Dendritic cell treated with granulocyte-macrophage colony-stimulating factor and Interleukin-4, amounts not matched to agents 40 ng/mL and 50 ng/mL, for 4 days (primary cell): ENCODE measurements around the gene XPC.

Experiments used
- H3K27ac Mint-ChIP-seq: one replicate; pipeline ENCODE4 v1.8.0; 2022; ENCODE audit warnings: mild to moderate bottlenecking, mixed read lengths
- H3K27me3 Mint-ChIP-seq: one replicate; pipeline ENCODE4 v1.8.0; 2022; ENCODE audit warnings: mild to moderate bottlenecking, mixed read lengths
- H3K36me3 Mint-ChIP-seq: one replicate; pipeline ENCODE4 v1.8.0; 2022; ENCODE audit warnings: low read depth, mixed read lengths
- H3K4me1 Mint-ChIP-seq: one replicate; pipeline ENCODE4 v1.8.0; 2022; ENCODE audit warnings: low read depth, mixed read lengths
- H3K4me3 Mint-ChIP-seq: one replicate; pipeline ENCODE4 v1.8.0; 2022; ENCODE audit warnings: mild to moderate bottlenecking, moderate library complexity, mixed read lengths
- H3K9me3 Mint-ChIP-seq: one replicate; pipeline ENCODE4 v1.8.0; 2022; ENCODE audit warnings: mixed read lengths
- intact Hi-C: fragments of 100-400 bp; cut with micrococcal nuclease; formaldehyde crosslinking; loops from one replicate; pipeline ENCODE4 v1.15.0; 2022

The XPC gene

DNA sequence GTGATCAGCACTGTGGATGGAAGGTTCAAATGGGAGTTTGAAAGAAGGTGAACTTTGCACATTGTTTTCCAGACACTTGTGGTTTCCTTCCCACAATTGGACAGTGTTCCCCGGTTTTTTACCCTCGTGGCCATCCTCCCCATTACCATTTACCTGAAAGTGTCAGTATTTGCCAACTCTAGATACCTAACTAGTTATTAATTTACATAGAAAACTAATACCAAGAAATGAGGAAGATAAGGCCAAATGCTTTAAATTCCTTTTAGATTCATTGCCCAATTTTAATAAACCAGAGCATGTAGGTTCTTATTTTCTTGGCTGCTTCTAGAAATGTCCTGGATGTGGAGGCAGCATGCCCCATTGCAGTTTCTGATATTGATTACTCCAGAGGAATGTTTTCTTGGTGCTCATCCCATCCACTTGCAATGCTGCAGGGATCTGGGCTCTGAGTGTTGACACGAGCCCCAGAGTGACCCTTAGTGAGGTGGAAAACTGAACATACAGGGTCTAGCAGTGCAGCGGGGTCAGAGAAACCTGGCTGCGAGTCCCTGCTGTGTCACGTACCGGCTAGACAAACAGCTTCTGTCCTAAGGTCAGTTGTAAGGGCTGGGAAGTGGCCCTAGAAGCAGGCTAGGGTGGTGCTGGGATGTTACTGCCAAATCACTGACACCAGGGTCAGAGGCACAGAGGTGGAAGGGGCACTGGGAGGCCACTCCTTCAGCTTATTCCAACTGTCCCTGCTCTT is 23.7 kb upstream of the XPC start:
- peaks cover 35% of the 10 kb centered on the region for H3K36me3 Mint-ChIP-seq
- H3K4me1 Mint-ChIP-seq = peaks cover 16% of the 10 kb centered on the region
- H3K4me3 Mint-ChIP-seq = no peak overlapping the region
- no peaks in the 10 kb centered on the region for H3K9me3 Mint-ChIP-seq
- no peak overlapping the region for H3K27ac Mint-ChIP-seq
- intact Hi-C loops = no loop called here
- H3K27me3 Mint-ChIP-seq = no peaks in the 10 kb centered on the region

DNA sequence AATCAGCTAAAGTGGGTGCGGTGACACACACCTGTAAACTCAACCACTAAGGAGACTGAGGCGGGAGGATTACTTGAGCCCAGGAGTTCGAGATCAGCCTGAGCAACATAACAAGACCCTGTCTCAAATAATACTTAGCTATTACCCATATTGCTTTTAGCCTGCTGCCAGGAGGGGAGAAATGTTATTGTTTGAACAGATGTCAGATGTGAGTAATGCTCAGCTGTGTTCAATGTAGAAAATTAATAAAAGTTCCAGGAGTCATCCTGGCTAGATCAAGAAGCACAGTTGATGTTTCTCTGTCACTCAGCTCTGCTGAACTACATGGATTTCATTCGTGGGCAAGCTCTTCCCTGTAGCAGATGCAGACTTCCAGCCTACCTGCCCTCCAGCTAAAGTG is 22.4 kb upstream of the XPC start:
- peaks cover 44% of the 10 kb centered on the region for H3K36me3 Mint-ChIP-seq
- H3K9me3 Mint-ChIP-seq = no peaks in the 10 kb centered on the region
- intact Hi-C loops = no loop called here
- no peak overlapping the region for H3K27ac Mint-ChIP-seq
- no peak overlapping the region for H3K4me3 Mint-ChIP-seq
- no peaks in the 10 kb centered on the region for H3K27me3 Mint-ChIP-seq
- peaks cover 16% of the 10 kb centered on the region for H3K4me1 Mint-ChIP-seq

DNA sequence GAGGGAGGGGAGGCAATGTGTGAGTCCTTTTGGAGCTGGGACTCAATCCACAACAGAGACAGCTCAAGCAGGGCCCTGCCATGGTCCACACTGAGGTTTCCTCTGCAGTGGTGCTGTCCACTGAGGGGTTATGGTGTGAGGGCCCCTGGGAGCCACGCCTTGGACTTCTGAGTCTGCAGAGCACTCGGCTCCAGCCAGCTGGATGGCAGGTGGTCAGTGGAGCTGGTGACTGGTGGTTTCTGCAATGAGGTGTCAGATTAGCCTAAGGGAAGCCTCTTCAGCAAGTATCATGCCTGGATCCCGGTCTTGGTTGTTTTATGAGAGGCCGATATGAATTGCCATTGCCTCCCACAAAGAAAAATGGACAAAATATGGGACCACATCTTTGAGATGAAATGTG is 21.9 kb upstream of the XPC start:
- intact Hi-C loops = no loop called here
- Mint-ChIP-seq H3K4me1 (peaks cover 16% of the 10 kb centered on the region), H3K27ac (no peak overlapping the region), H3K36me3 (peaks cover 44% of the 10 kb centered on the region), H3K4me3 (no peak overlapping the region), H3K9me3 (no peaks in the 10 kb centered on the region), H3K27me3 (no peaks in the 10 kb centered on the region)

DNA sequence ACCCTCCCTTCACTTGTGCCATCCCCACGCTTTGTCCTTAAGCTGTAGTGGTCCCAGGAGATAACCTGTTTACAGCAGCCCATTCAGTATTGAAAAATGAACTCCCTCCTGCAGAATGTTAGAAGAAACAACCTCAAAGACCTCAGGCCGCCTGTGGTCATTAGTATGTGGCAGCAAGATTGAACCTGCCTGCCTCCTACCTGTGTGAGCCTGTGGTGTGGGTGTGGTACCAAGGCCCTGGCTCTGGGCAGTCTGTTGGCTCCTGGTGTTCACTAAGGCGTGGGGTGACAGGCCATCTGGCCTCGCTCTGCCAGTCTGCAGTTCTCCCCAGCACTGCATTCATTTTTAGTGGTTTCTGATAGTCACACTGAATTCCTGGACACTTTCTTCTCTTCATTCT is 21.2 kb upstream of the XPC start:
- Mint-ChIP-seq H3K27me3 (no peaks in the 10 kb centered on the region), H3K27ac (no peak overlapping the region)

DNA sequence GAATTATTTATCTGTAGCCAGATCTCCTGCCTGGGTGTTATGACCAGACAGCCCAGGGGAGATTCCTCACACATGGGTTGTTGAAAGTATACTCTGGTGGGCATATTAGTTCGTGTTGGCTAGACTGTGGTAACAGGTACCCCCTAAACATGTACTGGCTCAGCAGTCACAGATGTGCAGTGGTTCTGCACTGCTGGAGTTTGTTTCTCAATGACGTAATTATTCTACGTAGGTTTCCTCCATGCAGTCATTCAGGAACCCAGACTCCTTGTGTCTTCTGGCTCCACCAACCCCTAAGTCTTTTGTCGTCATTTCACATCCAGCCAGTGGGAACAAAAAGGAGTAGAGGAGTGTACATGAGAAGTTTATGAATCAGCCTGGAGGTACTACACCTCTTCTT is 16.5 kb upstream of the XPC start:
- Mint-ChIP-seq H3K9me3 (no peaks in the 10 kb centered on the region), H3K4me1 (peaks cover 15% of the 10 kb centered on the region), H3K27ac (no peak overlapping the region), H3K27me3 (no peaks in the 10 kb centered on the region), H3K4me3 (no peak overlapping the region), H3K36me3 (peaks cover 67% of the 10 kb centered on the region)
- intact Hi-C loops = no loop called here

More for the DNA sequence above, 21.2 kb upstream of the XPC start:
- H3K4me1 Mint-ChIP-seq = peaks cover 12% of the 10 kb centered on the region
- no peaks in the 10 kb centered on the region for H3K9me3 Mint-ChIP-seq
- peaks cover 50% of the 10 kb centered on the region for H3K36me3 Mint-ChIP-seq
- intact Hi-C loops = no loop called here
- no peak overlapping the region for H3K4me3 Mint-ChIP-seq

DNA sequence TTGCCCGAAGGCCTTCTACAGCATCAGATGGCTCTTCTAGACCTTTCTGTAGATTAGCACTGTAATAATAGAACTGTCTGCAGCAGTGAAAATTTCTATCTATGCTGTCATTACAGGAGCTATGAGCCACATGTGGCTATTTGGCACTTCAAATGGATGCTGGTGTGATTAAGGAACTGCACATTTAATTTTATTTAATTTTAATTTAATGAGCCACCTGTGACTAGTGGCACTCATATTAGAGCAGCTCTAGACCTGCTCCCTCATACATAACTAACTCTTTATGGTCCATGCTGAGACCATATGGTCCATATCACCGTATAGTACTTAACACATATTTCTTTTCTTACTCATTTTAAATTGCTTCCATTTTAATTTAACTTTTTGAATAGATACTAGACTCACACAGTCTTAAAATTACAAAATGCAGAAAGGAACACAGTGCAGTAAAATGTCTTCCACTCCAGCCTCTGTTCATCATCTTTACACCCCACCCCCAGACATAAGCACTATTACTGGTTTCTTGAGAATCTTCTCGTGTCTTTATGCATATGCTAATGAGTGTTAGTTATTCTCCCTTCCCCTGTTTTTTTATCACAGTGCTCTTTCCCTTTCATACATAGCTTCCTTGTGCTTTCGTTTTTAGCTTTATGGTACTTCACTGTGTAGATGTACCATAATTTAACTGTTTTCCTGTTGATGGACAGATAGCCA is 9.8 kb upstream of the XPC start:
- H3K4me3 Mint-ChIP-seq = no peak overlapping the region
- no peak overlapping the region for H3K27ac Mint-ChIP-seq
- no peaks in the 10 kb centered on the region for H3K27me3 Mint-ChIP-seq
- intact Hi-C loops = no loop called here
- peaks cover 64% of the 10 kb centered on the region for H3K36me3 Mint-ChIP-seq
- no peaks in the 10 kb centered on the region for H3K9me3 Mint-ChIP-seq
- peaks cover 15% of the 10 kb centered on the region for H3K4me1 Mint-ChIP-seq

DNA sequence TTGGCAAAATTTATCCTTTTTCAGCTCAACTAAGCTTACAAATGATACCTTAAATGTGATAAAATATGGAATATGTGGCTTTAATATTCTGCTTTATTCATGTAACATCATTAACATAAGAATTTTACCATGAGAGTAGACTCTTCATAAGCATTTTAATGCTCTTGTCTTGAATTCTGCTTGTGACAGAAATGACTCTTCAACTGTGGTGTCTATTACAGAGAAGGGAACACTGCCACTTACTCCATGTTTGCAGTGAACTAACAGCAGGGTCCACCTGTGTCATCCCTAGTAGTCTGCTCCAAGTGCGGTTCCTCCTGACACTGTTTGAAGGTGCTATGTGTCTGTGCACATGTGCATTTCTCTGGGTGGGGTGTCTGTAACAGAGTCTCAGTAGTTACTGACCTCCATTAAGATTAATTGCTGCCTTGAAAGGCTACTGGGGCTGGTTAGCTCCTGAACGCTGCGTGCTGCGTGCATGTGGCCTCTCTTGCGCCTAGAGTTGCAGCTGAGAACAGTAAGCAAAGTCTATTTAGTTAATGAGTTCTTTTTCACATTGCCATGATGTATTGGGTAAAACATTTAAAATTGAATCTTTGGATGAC is 8.6 kb upstream of the XPC start:
- Mint-ChIP-seq H3K4me3 (no peak overlapping the region), H3K9me3 (no peaks in the 10 kb centered on the region), H3K4me1 (peaks cover 8% of the 10 kb centered on the region), H3K27ac (no peak overlapping the region), H3K36me3 (peaks cover 74% of the 10 kb centered on the region), H3K27me3 (no peaks in the 10 kb centered on the region)
- intact Hi-C loops = no loop called here

DNA sequence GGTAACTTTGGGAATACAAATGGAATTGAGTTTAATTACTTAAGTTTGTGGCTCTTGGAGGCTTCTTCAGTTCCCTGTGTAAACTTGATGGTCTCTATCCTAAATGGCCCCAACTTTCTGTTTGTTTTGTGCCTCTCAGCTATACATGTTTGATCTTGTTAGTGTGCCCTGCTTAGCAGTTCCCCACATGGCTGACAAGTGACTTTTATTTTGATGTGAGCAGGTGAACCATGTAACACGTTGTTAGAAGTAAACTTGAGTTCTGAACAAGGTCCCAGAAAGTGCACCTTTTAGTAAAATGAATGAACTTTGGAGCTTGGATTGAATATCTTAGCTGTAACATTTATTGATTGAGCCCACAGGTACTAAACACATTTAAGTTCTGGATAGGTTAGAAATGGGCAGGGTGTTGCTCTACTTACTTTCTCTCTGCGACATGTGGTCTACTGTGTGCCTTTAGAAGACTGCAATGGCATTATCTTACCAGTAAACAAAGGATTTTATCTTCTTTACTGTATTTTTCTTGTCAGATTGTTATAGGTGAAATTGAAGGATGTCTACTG is 4.7 kb upstream of the XPC start:
- Mint-ChIP-seq H3K36me3 (peaks cover 57% of the 10 kb centered on the region), H3K4me1 (peaks cover 11% of the 10 kb centered on the region), H3K27me3 (no peaks in the 10 kb centered on the region), H3K27ac (no peak overlapping the region), H3K9me3 (no peaks in the 10 kb centered on the region), H3K4me3 (no peak overlapping the region)
- intact Hi-C loops = no loop called here

DNA sequence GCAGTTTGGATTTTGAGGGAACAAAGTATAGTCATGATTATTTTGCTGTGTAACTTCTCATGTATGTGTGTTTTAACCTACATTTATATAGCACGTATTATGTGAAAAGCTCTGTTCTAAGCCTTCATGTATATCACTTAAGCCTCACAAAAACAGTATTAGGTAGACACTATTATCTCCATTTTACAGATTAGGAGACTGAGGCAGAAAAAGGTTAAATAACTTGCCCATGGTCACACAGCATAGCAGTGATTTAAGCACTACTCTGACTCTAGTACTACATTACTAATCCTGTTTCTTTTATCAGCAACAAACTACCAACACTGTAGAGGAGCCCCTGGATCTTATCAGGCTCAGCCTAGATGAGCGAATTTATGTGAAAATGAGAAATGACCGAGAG is 2.9 kb upstream of the XPC start:
- Mint-ChIP-seq H3K9me3 (no peaks in the 10 kb centered on the region), H3K4me3 (no peak overlapping the region), H3K27me3 (no peaks in the 10 kb centered on the region), H3K4me1 (peaks cover 28% of the 10 kb centered on the region), H3K36me3 (peaks cover 48% of the 10 kb centered on the region), H3K27ac (no peak overlapping the region)
- intact Hi-C loops = no loop called here

DNA sequence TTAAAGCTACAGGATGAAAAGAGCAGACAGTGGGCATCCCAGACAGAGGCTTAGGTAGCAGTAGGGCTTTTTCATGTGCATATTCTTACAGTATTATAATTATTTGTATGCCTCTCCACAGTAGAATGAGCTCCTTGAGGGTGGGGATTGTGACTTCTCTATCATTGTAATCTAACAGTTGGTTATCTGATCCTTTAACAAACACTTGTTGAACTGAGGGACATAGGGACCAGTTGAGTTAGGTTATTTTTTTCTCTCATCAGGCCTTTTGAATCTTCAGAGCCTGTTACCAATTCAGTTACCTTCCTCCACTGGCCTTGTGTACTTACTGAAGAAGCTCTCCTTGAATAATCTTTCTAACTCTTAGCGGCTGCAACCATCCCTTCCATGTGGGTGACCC is 1.4 kb upstream of the XPC start:
- Mint-ChIP-seq H3K27me3 (no peaks in the 10 kb centered on the region), H3K36me3 (peaks cover 33% of the 10 kb centered on the region), H3K9me3 (no peaks in the 10 kb centered on the region), H3K4me1 (peaks cover 42% of the 10 kb centered on the region), H3K27ac (no peak overlapping the region), H3K4me3 (peak overlapping the region; percentile 91)
- intact Hi-C loops = loop anchor here (5.0 to 10.0 kb wide), 2 partner anchors 285 to 473 kb away; partner anchors contain the start of gene CCDC174

DNA sequence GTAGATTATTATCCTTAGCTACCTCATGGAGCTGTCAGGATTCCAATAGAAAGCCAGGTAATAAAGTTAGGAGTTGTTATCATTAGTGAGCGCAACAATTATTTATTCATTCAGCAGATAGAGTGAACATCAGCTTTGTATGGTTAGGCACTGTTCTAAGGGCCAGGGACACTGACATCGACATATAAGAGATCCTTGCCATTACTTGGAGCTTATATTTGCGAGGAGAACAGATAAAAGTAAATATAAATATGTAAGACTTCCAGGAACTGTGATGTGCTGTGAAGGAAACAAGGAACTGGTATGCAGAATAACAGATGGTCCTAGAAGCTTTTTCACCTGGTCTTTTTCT is 689 bp upstream of the XPC start:
- intact Hi-C loops = loop anchor here (5.0 to 10.0 kb wide), 2 partner anchors 284 to 473 kb away; partner anchors contain the start of gene CCDC174
- peak overlapping the region; percentile 91 for H3K4me3 Mint-ChIP-seq
- peaks cover 31% of the 10 kb centered on the region for H3K36me3 Mint-ChIP-seq
- H3K4me1 Mint-ChIP-seq = peaks cover 43% of the 10 kb centered on the region
- H3K9me3 Mint-ChIP-seq = no peaks in the 10 kb centered on the region
- H3K27me3 Mint-ChIP-seq = no peaks in the 10 kb centered on the region
- peak overlapping the region; percentile 98 for H3K27ac Mint-ChIP-seq

DNA sequence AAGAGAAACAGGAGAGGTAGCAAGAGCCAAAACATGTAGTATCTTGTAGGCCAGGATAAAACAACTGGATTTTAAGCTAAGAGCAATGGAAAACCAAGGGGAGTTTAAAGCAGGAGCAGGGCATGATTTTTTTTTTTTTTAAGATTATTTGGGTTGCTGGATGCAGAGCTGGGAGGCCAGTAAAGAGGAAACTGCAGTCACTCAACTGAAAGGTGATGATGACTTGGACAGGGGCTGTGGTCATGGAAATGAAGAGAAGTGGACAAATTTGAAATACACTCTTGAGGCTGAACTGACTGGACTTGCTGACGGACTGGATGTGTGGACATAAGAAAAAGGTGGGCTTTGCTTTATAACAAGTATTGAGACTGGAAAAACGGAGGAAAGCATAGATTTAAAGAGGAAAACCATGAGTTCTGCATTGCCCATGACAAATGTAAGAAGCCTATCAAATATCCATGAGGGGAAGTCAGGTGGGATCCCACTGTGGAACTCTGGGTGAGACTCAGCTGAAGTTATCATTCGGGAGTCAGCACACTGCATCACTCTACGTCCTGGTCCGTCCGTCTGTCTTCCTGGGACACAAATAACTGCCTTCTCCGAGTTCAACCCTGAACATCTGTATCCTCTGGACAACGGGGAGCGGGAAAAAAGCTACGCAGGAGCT is 688 bp downstream of the XPC start:
- H3K4me3 Mint-ChIP-seq = peak overlapping the region; percentile 91
- H3K36me3 Mint-ChIP-seq = peaks cover 32% of the 10 kb centered on the region
- H3K9me3 Mint-ChIP-seq = no peaks in the 10 kb centered on the region
- intact Hi-C loops = loop anchor here (1.0 to 10.0 kb wide), 4 partner anchors 33 to 475 kb away; partner anchors contain the start of genes CCDC174 and CHCHD4
- peak overlapping the region; percentile 98 for H3K27ac Mint-ChIP-seq
- H3K4me1 Mint-ChIP-seq = peaks cover 43% of the 10 kb centered on the region
- H3K27me3 Mint-ChIP-seq = no peaks in the 10 kb centered on the region

DNA sequence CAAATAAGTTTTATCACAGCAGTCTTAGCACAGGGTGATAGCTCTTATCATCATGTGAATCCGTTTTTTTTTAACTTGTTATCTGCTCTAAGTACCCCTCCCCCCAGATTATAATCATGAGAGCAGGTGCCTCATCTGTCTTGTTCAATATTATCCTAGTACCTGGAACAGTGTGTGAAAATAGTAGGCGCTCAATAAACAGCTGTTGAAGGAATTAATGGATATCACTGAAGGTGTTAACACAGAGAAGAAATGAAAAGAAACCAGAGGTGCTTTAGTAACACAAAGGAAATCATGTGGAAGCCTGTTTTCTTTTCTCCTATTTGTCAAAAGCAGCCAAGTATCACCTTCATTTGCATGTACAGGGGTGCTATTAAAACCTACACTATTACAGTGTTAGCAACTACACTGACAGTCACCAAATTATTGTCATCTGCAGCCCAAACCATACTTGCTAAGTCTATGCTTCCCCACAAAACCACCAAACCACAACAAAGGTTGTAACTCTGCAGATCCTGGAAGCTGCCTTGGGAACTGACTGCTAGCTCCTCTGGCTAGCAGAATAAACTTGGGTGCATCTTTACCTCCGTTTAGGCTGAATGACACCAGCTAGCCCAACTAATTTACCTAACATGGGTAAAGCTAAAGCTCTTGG is 2.9 kb downstream of the XPC start:
- Mint-ChIP-seq H3K9me3 (no peaks in the 10 kb centered on the region), H3K4me1 (peaks cover 52% of the 10 kb centered on the region), H3K36me3 (peaks cover 43% of the 10 kb centered on the region), H3K27ac (peak overlapping the region; percentile 23), H3K27me3 (no peaks in the 10 kb centered on the region), H3K4me3 (no peak overlapping the region)
- intact Hi-C loops = loop anchor here (5.0 to 10.0 kb wide), 2 partner anchors 281 to 477 kb away; partner anchors contain the start of gene CCDC174
